Fibroblast of lung (primary cell): ENCODE results near the gene PSMB11. TPM values are rescaled to one million over a fixed set of nuclear protein-coding genes. Genes with fewer than 3 reads are reported as not detected.
"Not testable (repeated sequence)": the region's sequence is repeated elsewhere in the genome, so short reads cannot be mapped to it uniquely, and the experiment has no call there.

Experiments
- DNase-seq, 2 donors: peaks; one replicate each; pipeline versions ENCODE4 v3.0.0 to v3.0.0-alpha.2; 2010; ENCODE audit warnings: low read depth in 2 of 2
- H2AFZ ChIP-seq: 2 replicates; pipeline ENCODE4 v1.5.1; 2012; ENCODE audit warnings: low read length, control low read depth, inconsistent platforms
- H3K27ac ChIP-seq: 2 replicates; pipeline ENCODE4 v1.5.1; 2011; ENCODE audit warnings: low read length, control low read depth; ENCODE audit not compliant: insufficient read depth
- H3K27me3 ChIP-seq: 2 replicates; pipeline ENCODE4 v1.5.1; 2011; ENCODE audit warnings: mild to moderate bottlenecking, low read length; ENCODE audit not compliant: control insufficient read depth, insufficient read depth
- H3K36me3 ChIP-seq: 2 replicates; pipeline ENCODE4 v1.5.1; 2011; ENCODE audit warnings: low read length; ENCODE audit not compliant: control insufficient read depth, insufficient read depth
- H3K4me1 ChIP-seq: 2 replicates; pipeline ENCODE4 v1.5.1; 2011; ENCODE audit warnings: low read length; ENCODE audit not compliant: control insufficient read depth, insufficient read depth; ENCODE audit errors: extremely low read depth
- H3K4me2 ChIP-seq: 2 replicates; pipeline ENCODE4 v1.5.1; 2011; ENCODE audit warnings: low read length, control low read depth; ENCODE audit not compliant: insufficient read depth; ENCODE audit errors: extremely low read depth
- H3K4me3 ChIP-seq, 4 experiments: fragments of 200-600 bp in 1 of 4; sonication (generic) in 1 of 4; replicated peaks in 1 of 4; 2 replicates each; pipeline ENCODE4 v1.5.1; 2011 to 2016; ENCODE audit warnings: low read length in 4 of 4, low read depth in 3 of 4, mild to moderate bottlenecking in 3 of 4, control low read depth in 2 of 4, inconsistent platforms in 1 of 4, mixed read lengths in 1 of 4; ENCODE audit not compliant: insufficient read depth in 1 of 4; ENCODE audit errors: control extremely low read depth in 1 of 4
- H3K79me2 ChIP-seq: 2 replicates; pipeline ENCODE4 v1.5.1; 2012; ENCODE audit warnings: mild to moderate bottlenecking, low read length, inconsistent platforms; ENCODE audit not compliant: control insufficient read depth, insufficient read depth
- H3K9ac ChIP-seq: 2 replicates; pipeline ENCODE4 v1.5.1; 2011; ENCODE audit warnings: mild to moderate bottlenecking, low read length, control low read depth; ENCODE audit not compliant: insufficient read depth
- H3K9me3 ChIP-seq: 2 replicates; pipeline ENCODE4 v1.5.1; 2012; ENCODE audit warnings: low read depth, low read length; ENCODE audit not compliant: control insufficient read depth, insufficient read depth
- H4K20me1 ChIP-seq: 2 replicates; pipeline ENCODE4 v1.5.1; 2011; ENCODE audit warnings: low read length; ENCODE audit not compliant: control insufficient read depth, insufficient read depth; ENCODE audit errors: extremely low read depth
- CTCF ChIP-seq, 2 donors: IDR thresholded peaks in 1 of 2; conservative IDR thresholded peaks in 1 of 2; 1 replicate in 1 of 2; 2 replicates in 1 of 2; pipeline ENCODE4 v1.5.1; 2011 to 2012; ENCODE audit warnings: low read length in 2 of 2, control low read depth in 1 of 2, inconsistent platforms in 1 of 2, low read depth in 1 of 2, mild to moderate bottlenecking in 1 of 2
- EZH2 ChIP-seq: IDR thresholded peaks from 2 replicates; pipeline ENCODE4 v1.5.1; 2012; ENCODE audit warnings: low read length, control low read depth, mild to moderate bottlenecking; ENCODE audit errors: missing control alignments
- polyA plus RNA-seq, 2 donors: library from polyadenylated mRNA; depleted of rRNA in 1 of 2; stranded (reverse) in 1 of 2; unstranded in 1 of 2; fragments of >200 nt; gene quantifications; 2 replicates each; pipeline ENCODE4 v1.2.1, GENCODE V29; 2011 to 2012; ENCODE audit warnings: missing spikeins in 1 of 2
- total RNA-seq: library from RNA; depleted of rRNA; stranded (reverse); fragments of >200 nt; gene quantifications from 2 replicates; pipeline ENCODE4 v1.2.1, GENCODE V29; 2014

PSMB11 gene
- total and polyA plus RNA-seq, 2 donors (not counting 1 experiment from before 2014, with no cell fraction given): under 0.01 TPM; not detected in 1

DNA sequence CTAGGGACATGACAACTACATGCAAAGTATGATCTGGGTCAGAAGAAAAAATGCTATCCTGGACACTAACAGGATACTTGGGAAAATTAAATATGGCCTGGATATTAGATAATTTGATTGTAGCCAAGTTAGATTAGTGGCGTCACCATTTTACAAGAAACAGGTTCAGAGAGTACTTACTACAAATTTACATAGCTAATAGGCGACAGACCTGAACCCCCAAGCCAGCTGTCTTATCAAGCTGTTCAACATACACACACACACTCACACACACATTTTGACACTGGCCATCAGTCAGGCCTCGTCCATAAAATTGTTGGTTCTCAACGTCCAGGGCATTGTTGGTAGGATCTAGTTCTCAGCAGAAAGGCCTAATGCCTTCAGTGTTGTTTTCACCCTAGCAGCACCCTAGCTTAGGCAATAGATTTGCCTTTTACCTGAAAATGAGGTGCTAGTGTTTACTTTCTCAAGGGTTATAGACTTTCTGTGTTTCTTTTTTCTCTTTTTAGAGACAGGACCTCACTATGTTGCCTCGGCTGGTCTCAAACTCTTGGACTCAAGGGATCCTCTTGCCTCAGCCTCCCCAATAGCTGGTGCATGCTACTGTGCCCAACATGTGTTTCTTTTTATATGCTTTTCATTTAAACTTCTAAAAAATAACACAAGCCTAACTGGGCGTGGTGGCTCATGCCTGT lies 28.8 kb upstream of the PSMB11 start:
- no peaks in the 10 kb centered on the region for H3K36me3 ChIP-seq
- no peak for DNase-seq
- no peaks in the 10 kb centered on the region for H3K27me3 ChIP-seq

GRCh38 chr14:23013749-23014054 lies 28.3 kb upstream of the PSMB11 start:
- H3K79me2 ChIP-seq, H3K4me1 ChIP-seq, H3K9ac ChIP-seq, H3K4me3 ChIP-seq, H4K20me1 ChIP-seq, H3K27ac ChIP-seq, H3K36me3 ChIP-seq, H3K27me3 ChIP-seq, H2AFZ ChIP-seq, DNase-seq, H3K4me2 ChIP-seq, H3K9me3 ChIP-seq: not testable (repeated sequence)

More for the DNA sequence above, 28.8 kb upstream of the PSMB11 start:
- TF ChIP-seq EZH2: no peak
- no peak for TF ChIP-seq CTCF (conservative IDR thresholded peaks at IDR 0.05 in 1 of 2, IDR thresholded peaks at IDR 0.05 in 1 of 2; ENCODE audit: low read depth in 1 of 2, low read length in 2 of 2)
- no peaks in the 10 kb centered on the region for H4K20me1 ChIP-seq
- no peaks in the 10 kb centered on the region for H3K9me3 ChIP-seq
- H3K79me2 ChIP-seq: no peaks in the 10 kb centered on the region
- peaks cover 2% of the 10 kb centered on the region for H3K4me1 ChIP-seq
- H2AFZ ChIP-seq: peak overlapping the region; percentile 15
- no peak overlapping the region for H3K4me2 ChIP-seq
- H3K27ac ChIP-seq: no peak overlapping the region
- H3K9ac ChIP-seq: no peak overlapping the region
- H3K4me3 ChIP-seq: no peak overlapping the region

GRCh38 chr14:23015618-23016017 lies 26.4 kb upstream of the PSMB11 start:
- no peak for TF ChIP-seq CTCF (conservative IDR thresholded peaks at IDR 0.05 in 1 of 2, IDR thresholded peaks at IDR 0.05 in 1 of 2; ENCODE audit: low read depth in 1 of 2, low read length in 2 of 2)
- TF ChIP-seq EZH2: no peak

More at GRCh38 chr14:23015618-23016017, 26.4 kb upstream of the PSMB11 start:
- Histone ChIP-seq H3K36me3 (no peaks in the 10 kb centered on the region), H3K27me3 (no peaks in the 10 kb centered on the region), H3K4me3 (no peak overlapping the region), H3K9me3 (no peaks in the 10 kb centered on the region), H3K9ac (no peak overlapping the region), H3K4me1 (no peaks in the 10 kb centered on the region), H3K79me2 (no peaks in the 10 kb centered on the region), H3K27ac (no peak overlapping the region), H4K20me1 (no peaks in the 10 kb centered on the region), H3K4me2 (no peak overlapping the region), H2AFZ (no peak overlapping the region)
- DNase-seq: no peak
